Body of pancreas (tissue), 4 donors: ENCODE data around the gene USP2.

Experiments used
- CTCF ChIP-seq, 7 experiments: fragments of 450-650 bp in 4 of 7; fragments of 200-600 bp in 3 of 7; sonication (generic) in 3 of 7; IDR thresholded peaks; one replicate each; pipeline ENCODE4 v1.5.1; 2016 to 2019; ENCODE audit warnings: antibody characterized with exemption in 7 of 7
- POLR2A ChIP-seq, 3 donors: fragments of 450-650 bp; IDR thresholded peaks; one replicate each; pipeline ENCODE4 v1.6.1; 2016; ENCODE audit warnings: antibody characterized with exemption in 3 of 3, mild to moderate bottlenecking in 2 of 3

- TF ChIP-seq CTCF (IDR thresholded peaks at IDR 0.05): no peak
- TF ChIP-seq POLR2A (IDR thresholded peaks at IDR 0.05): no peak
These were observed 1.2 kb downstream of the USP2 start for GRCh38 chr11:119380160-119380826.
